ENCODE results near the gene PRKCA. TPM values are rescaled to one million over a fixed set of nuclear protein-coding genes. Genes with fewer than 3 reads are reported as not detected.

The PRKCA gene
- total and polyA plus RNA-seq, 5 experiments from 2014 or later = 1.3 to 97.3 (median 5.8) TPM

DNA sequence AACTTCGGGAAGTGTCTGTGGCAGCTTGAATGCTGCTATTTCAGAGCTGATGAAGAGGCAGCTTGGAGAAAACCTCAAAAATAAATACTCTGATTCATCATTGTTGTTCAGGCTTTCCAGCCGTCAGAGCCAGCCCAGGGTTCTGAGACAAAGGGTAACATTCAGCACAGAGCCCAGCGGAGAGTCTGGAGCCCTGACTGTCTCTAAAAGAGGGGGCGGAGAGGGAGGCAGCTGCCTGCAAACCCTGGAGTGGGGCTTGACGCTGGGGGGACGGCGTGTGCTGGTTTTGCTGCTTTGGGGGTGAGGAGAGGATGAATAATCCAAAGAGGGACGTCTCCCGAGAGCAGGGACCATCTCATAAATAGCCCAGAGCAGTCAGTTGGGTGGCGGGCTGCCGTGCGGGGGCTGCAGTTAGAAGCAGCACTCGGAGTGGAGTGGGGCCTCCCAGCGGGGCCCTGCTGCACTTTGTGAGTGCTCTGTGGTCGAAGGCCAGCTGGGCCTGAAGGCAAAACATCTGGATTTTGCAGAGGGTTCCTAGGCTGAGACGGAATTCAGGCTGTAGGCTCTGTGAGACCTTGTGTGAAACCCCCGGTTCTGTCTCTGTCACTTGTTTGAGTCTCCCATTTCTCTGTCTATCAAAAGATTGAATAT, 237.8 kb downstream of the PRKCA start:
- peaks cover 34 to 81% (median 73%) of the 10 kb centered on the region in 4 donors for H3K4me1 Mint-ChIP-seq
- POLR2A ChIA-PET = no interaction called here
- H3K4me3 Mint-ChIP-seq = peak overlapping the region in 3 of 10 donors; percentile 28 to 56 (median 52)
- H3K27ac Mint-ChIP-seq = peak overlapping the region in 5 of 10 donors; percentile 43 to 67 (median 66)
- DNase-seq (no peak), ATAC-seq (no peak)
- H3K36me3 Mint-ChIP-seq = peaks cover 0 to 7% (median 4%) of the 10 kb centered on the region in 3 donors
- H3K9me3 Mint-ChIP-seq = peaks cover 0 to 3% (median 0%) of the 10 kb centered on the region in 9 donors
- H3K27me3 Mint-ChIP-seq = no peaks in the 10 kb centered on the region

DNA sequence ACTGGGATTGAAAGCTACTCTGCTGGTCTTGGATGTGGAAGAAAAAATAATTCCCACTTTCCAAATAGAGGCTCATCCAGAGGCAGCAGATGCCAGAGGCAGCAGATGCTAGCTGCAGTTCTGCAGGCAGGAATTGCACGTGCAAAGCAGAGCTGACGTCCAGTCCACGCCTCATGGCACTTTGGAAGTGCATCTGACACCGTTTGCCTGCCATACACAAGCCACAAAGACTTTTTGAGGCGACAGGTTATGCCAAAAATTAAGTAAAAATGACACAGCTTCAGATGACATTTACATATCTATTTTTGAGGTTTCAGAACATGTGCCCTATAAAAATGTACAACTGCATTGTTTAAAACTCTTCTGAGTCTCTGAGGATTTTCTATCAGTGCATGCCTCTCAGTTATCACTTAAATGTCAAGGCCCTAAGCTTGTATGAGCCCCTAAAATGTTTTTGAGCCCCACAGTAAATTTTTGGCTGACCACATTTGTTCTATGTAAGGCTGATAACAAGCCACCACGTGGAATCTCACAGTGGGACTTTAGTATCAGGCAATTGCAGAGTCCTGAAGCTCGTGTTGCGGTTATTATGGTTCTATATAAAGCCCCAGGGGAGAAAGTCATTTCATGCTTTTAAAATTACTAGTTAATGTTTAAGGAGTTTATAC, 239.2 kb downstream of the PRKCA start:
- H3K4me1 Mint-ChIP-seq = peaks cover 27 to 77% (median 69%) of the 10 kb centered on the region in 4 donors

DNA sequence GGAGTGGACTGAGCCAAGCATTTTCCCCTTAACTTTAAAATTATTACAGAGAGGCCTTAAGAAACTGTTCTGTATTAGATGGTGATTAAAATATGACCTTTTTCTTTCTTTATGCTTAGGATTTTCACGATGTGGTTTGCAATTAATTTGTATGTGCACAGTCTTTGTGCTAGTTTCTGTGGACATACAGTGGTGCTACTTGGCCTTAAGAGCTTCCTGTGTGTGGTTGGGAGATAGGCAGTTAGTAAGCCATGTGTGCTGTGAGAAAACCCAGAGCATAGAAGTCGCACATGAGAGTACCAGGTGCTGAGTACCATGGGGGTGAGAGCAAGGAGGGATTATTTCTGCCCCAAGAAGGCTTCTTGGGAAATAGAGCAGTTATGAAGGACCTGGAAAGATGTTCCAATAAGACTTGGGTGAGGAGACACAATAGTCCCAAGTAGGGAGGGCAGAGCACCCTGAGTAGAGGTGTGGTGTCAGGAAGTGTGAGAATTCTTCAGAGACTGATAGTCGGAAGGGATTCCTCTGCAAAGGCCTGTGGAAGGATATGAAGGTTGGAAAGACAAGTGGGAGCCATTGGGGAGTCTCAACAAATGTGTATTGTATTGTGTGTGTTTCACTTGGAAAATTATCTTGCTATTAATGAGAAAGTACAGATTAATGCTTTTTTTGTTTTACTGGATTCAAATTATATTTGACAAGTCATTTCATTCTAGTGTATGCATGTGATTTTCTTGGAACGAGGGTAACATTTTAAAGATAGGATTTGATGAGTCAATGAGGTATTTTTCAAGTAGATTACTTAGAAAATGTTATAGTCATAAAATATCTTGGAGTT, 239.9 kb downstream of the PRKCA start:
- Mint-ChIP-seq H3K4me1 (peaks cover 30 to 77% (median 70%) of the 10 kb centered on the region in 4 donors), H3K27me3 (no peaks in the 10 kb centered on the region), H3K9me3 (peaks cover 0 to 13% (median 4%) of the 10 kb centered on the region in 9 donors), H3K36me3 (peaks cover 0 to 16% (median 3%) of the 10 kb centered on the region in 3 donors), H3K4me3 (peak overlapping the region in 9 of 10 donors; percentile 1 to 68 (median 24)), H3K27ac (peak overlapping the region in 8 of 10 donors; percentile 3 to 76 (median 14))
- POLR2A ChIA-PET = no interaction called here
- DNase-seq = no peak
- peak; percentile 50 to 76 for ATAC-seq

More for the DNA sequence above, 239.2 kb downstream of the PRKCA start:
- Mint-ChIP-seq H3K4me3 (peak overlapping the region in 4 of 10 donors; percentile 19 to 70 (median 51)), H3K27ac (peak overlapping the region in 7 of 10 donors; percentile 20 to 76 (median 43)), H3K9me3 (peaks cover 0 to 13% (median 4%) of the 10 kb centered on the region in 9 donors), H3K36me3 (peaks cover 0 to 12% (median 3%) of the 10 kb centered on the region in 3 donors), H3K27me3 (no peaks in the 10 kb centered on the region)
- ATAC-seq = no peak
- no peak for DNase-seq
- POLR2A ChIA-PET = no interaction called here

DNA sequence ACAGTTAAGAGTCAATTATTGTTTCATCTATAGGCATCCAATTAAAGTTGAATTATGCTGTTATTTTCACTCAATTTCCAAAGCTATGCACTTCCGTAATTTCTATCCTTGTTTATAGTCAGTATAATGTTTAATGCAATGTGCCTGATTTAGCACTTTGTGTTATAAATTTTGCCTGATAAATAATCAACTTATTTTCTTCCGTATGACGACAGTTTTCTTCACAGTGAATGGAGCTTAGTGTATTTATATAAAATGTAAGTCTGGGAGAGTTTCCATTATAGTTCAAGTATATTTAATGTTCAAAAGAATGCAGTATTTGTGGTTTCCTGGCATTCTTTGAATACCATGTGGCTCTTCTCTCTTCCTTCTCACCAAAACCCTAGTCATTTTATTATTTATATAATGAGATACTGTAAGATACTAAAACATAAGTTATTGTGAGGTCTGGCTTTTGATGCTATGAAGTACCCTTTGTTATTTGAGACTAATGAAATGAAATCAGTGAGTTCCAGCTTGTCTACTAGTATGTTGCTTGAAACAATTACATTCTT, 240.6 kb downstream of the PRKCA start:
- no peaks in the 10 kb centered on the region for H3K27me3 Mint-ChIP-seq
- H3K9me3 Mint-ChIP-seq = peaks cover 0 to 13% (median 4%) of the 10 kb centered on the region in 9 donors
- H3K27ac Mint-ChIP-seq = peak overlapping the region in 6 of 10 donors; percentile 6 to 81 (median 31)
- ATAC-seq = no peak
- DNase-seq = no peak
- H3K4me3 Mint-ChIP-seq = peak overlapping the region in 4 of 10 donors; percentile 3 to 43 (median 24)
- POLR2A ChIA-PET = no interaction called here
- H3K4me1 Mint-ChIP-seq = peaks cover 33 to 79% (median 70%) of the 10 kb centered on the region in 4 donors
- peaks cover 0 to 16% (median 3%) of the 10 kb centered on the region in 3 donors for H3K36me3 Mint-ChIP-seq

DNA sequence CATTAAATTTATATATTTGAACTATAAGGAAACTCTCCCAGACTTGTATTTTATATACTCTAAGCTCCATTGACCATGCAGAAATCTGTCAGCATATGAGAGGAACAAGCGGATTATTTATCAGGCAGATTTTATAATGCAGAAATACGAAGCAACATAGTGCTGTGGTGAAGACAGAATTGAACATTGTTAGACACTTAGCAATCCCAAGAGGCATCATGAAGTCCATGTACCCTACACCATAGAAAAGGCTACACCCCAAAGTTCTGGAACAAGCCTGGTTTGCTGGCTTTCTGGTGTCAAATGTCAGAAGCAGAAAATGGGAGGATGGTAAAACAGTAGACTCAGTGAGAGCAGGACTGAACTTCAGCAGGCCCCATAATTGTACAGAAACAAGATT, 241.1 kb downstream of the PRKCA start:
- Mint-ChIP-seq H3K9me3 (peaks cover 0 to 13% (median 4%) of the 10 kb centered on the region in 9 donors), H3K27ac (peak overlapping the region in 2 of 10 donors; percentile 6 to 25), H3K4me3 (no peak overlapping the region), H3K36me3 (peaks cover 0 to 16% (median 3%) of the 10 kb centered on the region in 3 donors), H3K27me3 (no peaks in the 10 kb centered on the region), H3K4me1 (peaks cover 34 to 79% (median 70%) of the 10 kb centered on the region in 4 donors)
- POLR2A ChIA-PET = no interaction called here
- no peak for ATAC-seq
- no peak for DNase-seq

DNA sequence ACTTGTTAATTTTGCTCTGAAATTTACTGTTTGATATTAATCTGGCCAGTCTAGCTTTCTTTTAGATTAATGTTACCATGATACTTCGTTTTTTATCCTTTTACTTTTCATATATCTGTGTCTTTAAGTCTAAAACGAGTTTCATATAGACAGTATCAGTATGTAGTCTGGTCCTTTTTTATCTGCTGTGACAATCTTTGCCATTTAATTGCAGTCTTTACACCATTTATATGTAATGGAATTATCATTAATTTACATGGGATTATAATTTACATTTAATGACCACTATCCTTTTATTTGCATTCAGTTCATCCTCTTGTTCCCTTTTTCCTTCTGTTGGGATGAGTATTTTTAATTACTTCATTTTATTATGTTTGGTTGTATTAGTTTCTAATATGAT, 243.5 kb downstream of the PRKCA start:
- ATAC-seq (no peak), DNase-seq (no peak)
- H3K4me1 Mint-ChIP-seq = peaks cover 33 to 75% (median 69%) of the 10 kb centered on the region in 4 donors
- H3K27ac Mint-ChIP-seq = no peak overlapping the region
- H3K36me3 Mint-ChIP-seq = peaks cover 0 to 16% (median 3%) of the 10 kb centered on the region in 3 donors
- POLR2A ChIA-PET = no interaction called here
- H3K27me3 Mint-ChIP-seq = no peaks in the 10 kb centered on the region
- H3K9me3 Mint-ChIP-seq = peaks cover 0 to 13% (median 4%) of the 10 kb centered on the region in 9 donors
- H3K4me3 Mint-ChIP-seq = no peak overlapping the region

DNA sequence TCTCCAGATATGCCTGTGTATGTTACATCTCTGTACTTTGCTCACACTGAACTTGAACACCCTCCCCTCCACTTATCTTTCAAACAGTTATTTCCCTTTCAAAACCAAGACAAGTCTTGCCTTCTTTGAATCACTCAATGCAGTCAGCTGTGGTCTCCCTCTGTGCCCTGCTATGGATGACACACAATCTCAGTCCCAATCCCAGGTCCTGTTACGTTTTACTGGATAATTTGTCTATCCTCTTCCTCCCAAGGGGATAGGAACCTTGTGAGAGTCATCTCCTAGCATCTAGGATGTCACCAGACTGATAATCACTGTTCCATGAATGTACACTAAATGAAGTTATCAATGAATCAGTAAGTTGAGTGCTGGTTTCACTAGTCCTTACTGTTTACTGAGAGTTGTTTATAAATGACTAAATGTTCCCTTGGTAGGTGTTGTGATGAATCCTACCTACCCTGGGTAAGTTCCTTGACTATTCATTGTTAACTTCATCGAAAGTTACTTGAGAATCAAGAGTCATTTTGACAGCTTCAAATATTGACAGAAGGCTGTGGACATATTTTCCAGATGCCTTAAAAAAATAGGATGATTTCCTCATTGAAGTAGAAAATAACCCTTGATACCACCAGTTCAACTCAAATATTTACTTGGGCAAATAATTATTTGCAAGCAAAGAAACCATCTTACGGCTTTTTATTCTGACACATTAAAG, 244.9 kb downstream of the PRKCA start:
- POLR2A ChIA-PET = no interaction called here
- H3K4me3 Mint-ChIP-seq = peak overlapping the region in 8 of 10 donors; percentile 9 to 54 (median 38)
- peaks cover 27 to 68% (median 61%) of the 10 kb centered on the region in 4 donors for H3K4me1 Mint-ChIP-seq
- H3K27me3 Mint-ChIP-seq = no peaks in the 10 kb centered on the region
- H3K36me3 Mint-ChIP-seq = peaks cover 0 to 17% (median 4%) of the 10 kb centered on the region in 3 donors
- peaks cover 0 to 13% (median 4%) of the 10 kb centered on the region in 9 donors for H3K9me3 Mint-ChIP-seq
- peak overlapping the region in 8 of 10 donors; percentile 7 to 88 (median 38) for H3K27ac Mint-ChIP-seq
- ATAC-seq (no peak), DNase-seq (no peak)

DNA sequence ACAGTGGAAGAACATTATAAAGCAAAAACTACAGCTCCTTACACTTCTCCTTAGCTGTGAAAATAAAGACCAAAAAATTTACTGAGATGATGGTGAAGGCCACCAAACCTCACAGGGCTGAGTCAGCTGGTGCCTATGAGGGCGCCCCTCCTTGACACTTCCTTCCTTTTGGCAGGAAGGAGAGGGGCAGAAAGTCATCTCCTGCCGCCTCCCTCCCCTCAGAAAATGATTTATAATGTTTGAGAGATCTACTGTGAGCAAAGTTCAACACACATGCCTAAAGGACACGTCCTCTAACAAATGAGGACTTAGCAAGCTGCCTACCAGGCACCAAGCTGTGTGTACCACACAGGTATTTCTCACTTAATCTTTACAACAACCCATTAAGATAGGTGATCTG, 245.7 kb downstream of the PRKCA start:
- POLR2A ChIA-PET = no interaction called here
- peak overlapping the region in 8 of 10 donors; percentile 32 to 58 (median 44) for H3K4me3 Mint-ChIP-seq
- DNase-seq = peak in 1 of 10 donors; percentile 20
- peaks cover 0 to 13% (median 4%) of the 10 kb centered on the region in 9 donors for H3K9me3 Mint-ChIP-seq
- H3K27me3 Mint-ChIP-seq = no peaks in the 10 kb centered on the region
- H3K4me1 Mint-ChIP-seq = peaks cover 25 to 65% (median 53%) of the 10 kb centered on the region in 4 donors
- peak in 1 of 2 donors; percentile 66 for ATAC-seq
- H3K36me3 Mint-ChIP-seq = peaks cover 0 to 18% (median 8%) of the 10 kb centered on the region in 3 donors
- H3K27ac Mint-ChIP-seq = peak overlapping the region in 7 of 10 donors; percentile 0 to 78 (median 45)

DNA sequence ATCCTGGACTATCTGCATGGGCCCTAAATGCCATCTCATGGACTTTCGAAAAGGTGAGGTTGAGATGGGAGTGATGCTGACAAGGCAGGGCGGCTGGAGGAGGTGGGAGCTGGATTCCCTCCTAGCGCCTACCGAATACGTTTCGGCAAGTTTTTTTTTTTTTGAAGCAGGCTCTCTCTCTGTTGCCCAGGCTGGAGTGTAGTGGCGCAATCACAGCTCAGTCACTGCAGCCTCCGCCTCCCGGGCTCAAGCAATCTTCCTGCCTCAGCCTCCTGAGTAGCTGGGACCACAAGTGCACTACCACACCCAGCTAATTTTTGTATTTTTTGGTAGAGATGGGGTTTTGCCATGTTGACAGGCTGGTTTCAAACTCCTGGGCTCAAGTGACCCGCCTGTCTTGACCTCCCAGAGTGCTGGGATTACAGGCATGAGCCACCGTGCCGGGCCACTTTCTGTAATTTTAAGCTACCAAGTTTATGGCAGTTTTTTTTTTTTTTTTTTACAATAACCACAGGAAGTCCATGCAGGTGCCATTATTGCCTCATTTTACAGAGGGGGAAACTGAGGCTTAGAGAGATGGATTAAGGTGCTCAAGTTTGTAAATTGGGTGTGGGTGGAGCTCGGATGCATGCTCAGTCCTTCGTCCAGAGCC, 246.4 kb downstream of the PRKCA start:
- POLR2A ChIA-PET = interaction anchor here (0.6 to 0.7 kb wide), 2 partner anchors 12 to 1013 kb away, joined by 3 to 4 read pairs; no protein-coding TSS in a partner anchor
- H3K27me3 Mint-ChIP-seq = no peaks in the 10 kb centered on the region
- DNase-seq (no peak), ATAC-seq (no peak)
- peak overlapping the region in 3 of 10 donors; percentile 38 to 51 (median 41) for H3K4me3 Mint-ChIP-seq
- peak overlapping the region in 5 of 10 donors; percentile 0 to 78 (median 63) for H3K27ac Mint-ChIP-seq
- H3K9me3 Mint-ChIP-seq = peaks cover 0 to 13% (median 4%) of the 10 kb centered on the region in 9 donors
- peaks cover 31 to 68% (median 52%) of the 10 kb centered on the region in 4 donors for H3K4me1 Mint-ChIP-seq
- peaks cover 3 to 18% (median 14%) of the 10 kb centered on the region in 3 donors for H3K36me3 Mint-ChIP-seq

DNA sequence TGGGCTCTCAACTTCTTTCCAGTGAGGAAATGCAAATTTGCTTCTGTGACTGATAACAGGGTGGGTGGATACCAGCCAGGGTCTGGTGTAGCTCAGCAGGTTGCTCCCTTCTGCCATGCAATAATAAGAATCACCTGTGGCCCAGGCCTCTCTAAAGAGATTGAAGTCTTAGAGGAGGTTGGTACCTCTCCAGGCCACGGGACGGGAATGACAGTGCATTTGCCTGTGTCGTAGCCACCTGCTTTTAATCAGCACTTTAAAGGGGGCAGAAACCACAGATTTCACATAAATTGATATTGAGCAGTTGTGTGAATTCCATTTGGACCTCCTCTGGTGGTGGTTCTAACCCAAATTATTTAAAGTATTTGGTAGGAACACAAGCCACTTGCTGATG, 246.9 kb downstream of the PRKCA start:
- peaks cover 3 to 17% (median 14%) of the 10 kb centered on the region in 3 donors for H3K36me3 Mint-ChIP-seq
- H3K9me3 Mint-ChIP-seq = peaks cover 0 to 13% (median 4%) of the 10 kb centered on the region in 9 donors
- peaks cover 32 to 68% (median 52%) of the 10 kb centered on the region in 4 donors for H3K4me1 Mint-ChIP-seq
- DNase-seq (no peak), ATAC-seq (no peak)
- H3K4me3 Mint-ChIP-seq = peak overlapping the region in 1 of 10 donors; percentile 38
- H3K27ac Mint-ChIP-seq = peak overlapping the region in 2 of 10 donors; percentile 13 to 63
- no peaks in the 10 kb centered on the region for H3K27me3 Mint-ChIP-seq
- POLR2A ChIA-PET = interaction anchor here (0.7 kb wide), 1 partner anchor 12 kb away, joined by 4 read pairs; no protein-coding TSS in a partner anchor

DNA sequence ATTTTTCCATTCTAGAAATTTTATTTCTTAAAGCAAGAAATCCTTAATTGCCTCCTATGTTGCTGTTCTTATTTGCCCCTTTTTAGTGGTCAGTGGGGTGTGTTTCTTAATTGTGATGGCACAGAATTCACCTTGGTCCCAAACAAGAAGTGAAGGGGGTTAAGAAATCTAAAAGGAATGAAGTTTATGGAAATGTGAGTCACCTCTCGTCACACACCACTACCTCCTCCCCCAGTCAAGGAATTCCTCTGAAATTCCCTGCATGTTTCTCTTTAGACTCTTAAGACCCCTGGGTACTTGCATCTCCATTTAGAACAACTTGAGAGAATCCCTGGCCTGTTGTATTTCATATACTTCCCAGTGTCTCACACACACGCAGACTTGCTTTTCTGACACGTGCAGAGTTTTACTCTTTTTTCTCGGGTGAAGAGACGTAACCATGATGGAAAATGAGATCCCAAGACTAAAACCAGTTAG, 247.4 kb downstream of the PRKCA start:
- H3K4me1 Mint-ChIP-seq = peaks cover 32 to 68% (median 52%) of the 10 kb centered on the region in 4 donors

More for the DNA sequence above, 247.4 kb downstream of the PRKCA start:
- Mint-ChIP-seq H3K27me3 (no peaks in the 10 kb centered on the region), H3K9me3 (peaks cover 0 to 13% (median 4%) of the 10 kb centered on the region in 9 donors), H3K27ac (peak overlapping the region in 4 of 10 donors; percentile 9 to 31 (median 18)), H3K36me3 (peaks cover 3 to 21% (median 14%) of the 10 kb centered on the region in 3 donors), H3K4me3 (no peak overlapping the region)
- POLR2A ChIA-PET = no interaction called here
- ATAC-seq (no peak), DNase-seq (no peak)
